Measurements from ENCODE around the gene CFAP74.

Gene CFAP74

GRCh38 chr1:1919304-1920056, 84.1 kb downstream of the CFAP74 start:
- H3K27me3 Mint-ChIP-seq, result no peaks in the 10 kb centered on the region
- H3K4me1 Mint-ChIP-seq, result no peaks in the 10 kb centered on the region
- no peaks in the 10 kb centered on the region for H3K9me3 Mint-ChIP-seq
- H3K27ac Mint-ChIP-seq, result peak overlapping the region; percentile 30
- no peaks in the 10 kb centered on the region for H3K36me3 Mint-ChIP-seq
- peak overlapping the region; percentile 68 for H3K4me3 Mint-ChIP-seq

- no peaks in the 10 kb centered on the region for H3K4me1 Mint-ChIP-seq
- no peaks in the 10 kb centered on the region for H3K27me3 Mint-ChIP-seq
- H3K9me3 Mint-ChIP-seq, result no peaks in the 10 kb centered on the region
- H3K36me3 Mint-ChIP-seq, result no peaks in the 10 kb centered on the region
- peak within 1 kb of the TSS; percentile 30 for H3K27ac Mint-ChIP-seq
- peak within 1 kb of the TSS; percentile 68 for H3K4me3 Mint-ChIP-seq
Measured at GRCh38 chr1:1918901-1919303, 84.7 kb downstream of the CFAP74 start, which contains the start of gene TMEM52. Gene TMEM52 (minus strand): TSS chr1:1919279. CDS start chr1:1919265, 14 bp downstream.

GRCh38 chr1:1917995-1918900, 85.3 kb downstream of the CFAP74 start:
- Mint-ChIP-seq H3K36me3 (no peaks in the 10 kb centered on the region), H3K27me3 (no peaks in the 10 kb centered on the region), H3K4me3 (peak overlapping the region; percentile 65), H3K27ac (no peak overlapping the region), H3K4me1 (no peaks in the 10 kb centered on the region), H3K9me3 (no peaks in the 10 kb centered on the region)

GRCh38 chr1:1917304-1917976, 86.1 kb downstream of the CFAP74 start:
- no peaks in the 10 kb centered on the region for H3K36me3 Mint-ChIP-seq
- no peak overlapping the region for H3K27ac Mint-ChIP-seq
- no peaks in the 10 kb centered on the region for H3K27me3 Mint-ChIP-seq
- H3K9me3 Mint-ChIP-seq, result no peaks in the 10 kb centered on the region
- no peaks in the 10 kb centered on the region for H3K4me1 Mint-ChIP-seq
- H3K4me3 Mint-ChIP-seq, result peak overlapping the region; percentile 15

GRCh38 chr1:1916851-1917251, 86.7 kb downstream of the CFAP74 start:
- H3K27me3 Mint-ChIP-seq, result no peaks in the 10 kb centered on the region
- no peaks in the 10 kb centered on the region for H3K4me1 Mint-ChIP-seq
- H3K27ac Mint-ChIP-seq, result no peak overlapping the region
- no peak overlapping the region for H3K4me3 Mint-ChIP-seq
- H3K36me3 Mint-ChIP-seq, result no peaks in the 10 kb centered on the region
- H3K9me3 Mint-ChIP-seq, result no peaks in the 10 kb centered on the region

- H3K4me1 Mint-ChIP-seq, result no peaks in the 10 kb centered on the region
- no peaks in the 10 kb centered on the region for H3K36me3 Mint-ChIP-seq
- no peak overlapping the region for H3K4me3 Mint-ChIP-seq
- H3K9me3 Mint-ChIP-seq, result no peaks in the 10 kb centered on the region
- H3K27ac Mint-ChIP-seq, result no peak overlapping the region
- no peaks in the 10 kb centered on the region for H3K27me3 Mint-ChIP-seq
Measured at GRCh38 chr1:1915911-1916840, 87.4 kb downstream of the CFAP74 start.

- H3K27ac Mint-ChIP-seq, result no peak within 1 kb of the TSS
- H3K27me3 Mint-ChIP-seq, result no peaks in the 10 kb centered on the region
- no peaks in the 10 kb centered on the region for H3K9me3 Mint-ChIP-seq
- no peaks in the 10 kb centered on the region for H3K36me3 Mint-ChIP-seq
- no peak within 1 kb of the TSS for H3K4me3 Mint-ChIP-seq
- H3K4me1 Mint-ChIP-seq, result peaks cover 3% of the 10 kb centered on the region
Measured at GRCh38 chr1:1914971-1915692, 88.5 kb downstream of the CFAP74 start, which contains the start of gene CALML6. Gene CALML6 (plus strand): TSS chr1:1915260. CDS start chr1:1915281, 21 bp downstream.

GRCh38 chr1:1914101-1914970, 89.2 kb downstream of the CFAP74 start:
- Mint-ChIP-seq H3K4me3 (no peak overlapping the region), H3K27ac (no peak overlapping the region), H3K27me3 (no peaks in the 10 kb centered on the region), H3K36me3 (no peaks in the 10 kb centered on the region), H3K9me3 (no peaks in the 10 kb centered on the region), H3K4me1 (peaks cover 8% of the 10 kb centered on the region)

GRCh38 chr1:1911350-1912041, 92.1 kb downstream of the CFAP74 start:
- peaks cover 8% of the 10 kb centered on the region for H3K4me1 Mint-ChIP-seq
- no peaks in the 10 kb centered on the region for H3K9me3 Mint-ChIP-seq
- H3K4me3 Mint-ChIP-seq, result no peak overlapping the region
- no peaks in the 10 kb centered on the region for H3K36me3 Mint-ChIP-seq
- H3K27ac Mint-ChIP-seq, result no peak overlapping the region
- H3K27me3 Mint-ChIP-seq, result no peaks in the 10 kb centered on the region

GRCh38 chr1:1910651-1911331, 92.8 kb downstream of the CFAP74 start:
- Mint-ChIP-seq H3K27ac (no peak overlapping the region), H3K9me3 (no peaks in the 10 kb centered on the region), H3K4me1 (peaks cover 13% of the 10 kb centered on the region), H3K27me3 (no peaks in the 10 kb centered on the region), H3K4me3 (peak overlapping the region; percentile 89), H3K36me3 (no peaks in the 10 kb centered on the region)

- Mint-ChIP-seq H3K36me3 (no peaks in the 10 kb centered on the region), H3K9me3 (no peaks in the 10 kb centered on the region), H3K4me1 (peaks cover 13% of the 10 kb centered on the region), H3K4me3 (peak overlapping the region; percentile 89), H3K27me3 (no peaks in the 10 kb centered on the region), H3K27ac (peak overlapping the region; percentile 92)
Measured at GRCh38 chr1:1910033-1910465, 93.5 kb downstream of the CFAP74 start.

GRCh38 chr1:1908506-1908791, 95.1 kb downstream of the CFAP74 start:
- H3K9me3 Mint-ChIP-seq, result no peaks in the 10 kb centered on the region
- H3K4me3 Mint-ChIP-seq, result peak overlapping the region; percentile 47
- H3K27me3 Mint-ChIP-seq, result no peaks in the 10 kb centered on the region
- H3K36me3 Mint-ChIP-seq, result no peaks in the 10 kb centered on the region
- H3K27ac Mint-ChIP-seq, result no peak overlapping the region
- H3K4me1 Mint-ChIP-seq, result peaks cover 13% of the 10 kb centered on the region

Data from activated naive CD4-positive, alpha-beta T cell treated with anti-CD3 and anti-CD28 coated beads, Interleukin-2, amount 50 U/mL, for 24 hours (primary cell).